ENCODE measurements around the gene CLEC4G.

CLEC4G gene

GRCh38 chr19:7757358-7757757 lies 25.4 kb upstream of the CLEC4G start:
- Histone ChIP-seq H3K9me3 (ENCODE audit: insufficient read depth, low read depth, low read length) (peaks cover 11% of the 10 kb centered on the region; the same call in 1 of the 2 replicates), H3K4me1 (ENCODE audit: insufficient read depth, low read length, poor library complexity, severe bottlenecking) (no peaks in the 10 kb centered on the region)
- TF ChIP-seq, protein P1, sequence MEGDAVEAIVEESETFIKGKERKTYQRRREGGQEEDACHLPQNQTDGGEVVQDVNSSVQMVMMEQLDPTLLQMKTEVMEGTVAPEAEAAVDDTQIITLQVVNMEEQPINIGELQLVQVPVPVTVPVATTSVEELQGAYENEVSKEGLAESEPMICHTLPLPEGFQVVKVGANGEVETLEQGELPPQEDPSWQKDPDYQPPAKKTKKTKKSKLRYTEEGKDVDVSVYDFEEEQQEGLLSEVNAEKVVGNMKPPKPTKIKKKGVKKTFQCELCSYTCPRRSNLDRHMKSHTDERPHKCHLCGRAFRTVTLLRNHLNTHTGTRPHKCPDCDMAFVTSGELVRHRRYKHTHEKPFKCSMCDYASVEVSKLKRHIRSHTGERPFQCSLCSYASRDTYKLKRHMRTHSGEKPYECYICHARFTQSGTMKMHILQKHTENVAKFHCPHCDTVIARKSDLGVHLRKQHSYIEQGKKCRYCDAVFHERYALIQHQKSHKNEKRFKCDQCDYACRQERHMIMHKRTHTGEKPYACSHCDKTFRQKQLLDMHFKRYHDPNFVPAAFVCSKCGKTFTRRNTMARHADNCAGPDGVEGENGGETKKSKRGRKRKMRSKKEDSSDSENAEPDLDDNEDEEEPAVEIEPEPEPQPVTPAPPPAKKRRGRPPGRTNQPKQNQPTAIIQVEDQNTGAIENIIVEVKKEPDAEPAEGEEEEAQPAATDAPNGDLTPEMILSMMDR (conservative IDR thresholded peaks at IDR 0.05; ENCODE audit: low read length), result no peak
- no peak for TF ChIP-seq EZH2phosphoT487 (IDR thresholded peaks at IDR 0.05; ENCODE audit: borderline replicate concordance)

DNA sequence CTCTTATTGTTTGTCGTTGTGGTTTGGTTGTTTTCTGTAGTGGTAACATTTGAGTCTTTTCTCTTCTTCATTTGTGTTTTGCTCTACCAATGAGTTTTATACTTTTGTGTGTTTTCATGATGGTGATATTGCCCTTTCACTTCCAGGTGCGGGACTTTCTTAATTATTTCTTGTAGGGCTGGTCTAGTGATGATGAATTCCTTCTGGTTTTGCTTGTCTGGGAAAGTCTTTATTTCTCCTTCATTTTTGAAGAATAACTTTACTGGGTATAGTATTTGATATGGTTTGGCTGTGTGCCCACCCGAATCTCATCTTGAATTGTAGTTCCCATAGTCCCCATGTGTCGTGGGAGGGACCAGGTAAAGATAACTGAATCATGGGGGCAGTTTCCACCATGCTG lies 24.3 kb upstream of the CLEC4G start:
- Histone ChIP-seq H3K9me3 (ENCODE audit: insufficient read depth, low read depth, low read length) (peaks cover 11% of the 10 kb centered on the region; the same call in 1 of the 2 replicates), H3K36me3 (ENCODE audit: insufficient read depth, low read length) (no peaks in the 10 kb centered on the region), H3K27me3 (ENCODE audit: insufficient read depth, low read length, poor library complexity, severe bottlenecking) (no peaks in the 10 kb centered on the region)

More at GRCh38 chr19:7757358-7757757, 25.4 kb upstream of the CLEC4G start:
- Histone ChIP-seq H3K36me3 (ENCODE audit: insufficient read depth, low read length) (no peaks in the 10 kb centered on the region), H3K27me3 (ENCODE audit: insufficient read depth, low read length, poor library complexity, severe bottlenecking) (no peaks in the 10 kb centered on the region), H3K4me2 (ENCODE audit: low read depth, low read length, poor library complexity, severe bottlenecking) (no peak overlapping the region), H3F3A (ENCODE audit: low read depth) (no peaks in the 10 kb centered on the region), H4K20me1 (ENCODE audit: insufficient read depth, low read length, poor library complexity, severe bottlenecking) (no peaks in the 10 kb centered on the region), H2AFZ (ENCODE audit: low read length) (no peak overlapping the region), H3K9me2 (replicated peaks; ENCODE audit: low read depth, low read length) (no peaks in the 10 kb centered on the region), H3K9ac (ENCODE audit: low read depth, low read length, poor library complexity, severe bottlenecking) (no peak overlapping the region), H3K4me3 (ENCODE audit: low read length, poor library complexity, severe bottlenecking) (no peak overlapping the region), H3K79me2 (ENCODE audit: insufficient read depth, low read length) (no peaks in the 10 kb centered on the region)

GRCh38 chr19:7751157-7751783 lies 19.4 kb upstream of the CLEC4G start:
- no peak overlapping the region for H3K4me2 ChIP-seq (ENCODE audit: low read depth, low read length, poor library complexity, severe bottlenecking)

More for the DNA sequence above, 24.3 kb upstream of the CLEC4G start:
- no peaks in the 10 kb centered on the region for H3K4me1 ChIP-seq (ENCODE audit: insufficient read depth, low read length, poor library complexity, severe bottlenecking)
- H3K9ac ChIP-seq (ENCODE audit: low read depth, low read length, poor library complexity, severe bottlenecking), result no peak overlapping the region
- no peak overlapping the region for H2AFZ ChIP-seq (ENCODE audit: low read length)
- no peaks in the 10 kb centered on the region for H3K79me2 ChIP-seq (ENCODE audit: insufficient read depth, low read length)
- H3K4me2 ChIP-seq (ENCODE audit: low read depth, low read length, poor library complexity, severe bottlenecking), result no peak overlapping the region
- no peaks in the 10 kb centered on the region for H3F3A ChIP-seq (ENCODE audit: low read depth)
- H3K9me2 ChIP-seq (replicated peaks; ENCODE audit: low read depth, low read length), result no peaks in the 10 kb centered on the region
- no peak for TF ChIP-seq EZH2phosphoT487 (IDR thresholded peaks at IDR 0.05; ENCODE audit: borderline replicate concordance)
- TF ChIP-seq, protein P1 (conservative IDR thresholded peaks at IDR 0.05; ENCODE audit: low read length), result no peak
- H4K20me1 ChIP-seq (ENCODE audit: insufficient read depth, low read length, poor library complexity, severe bottlenecking), result no peaks in the 10 kb centered on the region
- H3K4me3 ChIP-seq (ENCODE audit: low read length, poor library complexity, severe bottlenecking), result no peak overlapping the region

More at GRCh38 chr19:7751157-7751783, 19.4 kb upstream of the CLEC4G start:
- H3K9me2 ChIP-seq (replicated peaks; ENCODE audit: low read depth, low read length), result no peaks in the 10 kb centered on the region
- no peaks in the 10 kb centered on the region for H3K79me2 ChIP-seq (ENCODE audit: insufficient read depth, low read length)
- no peaks in the 10 kb centered on the region for H3K9me3 ChIP-seq (ENCODE audit: insufficient read depth, low read depth, low read length)
- no peaks in the 10 kb centered on the region for H3K27me3 ChIP-seq (ENCODE audit: insufficient read depth, low read length, poor library complexity, severe bottlenecking)
- H3K4me1 ChIP-seq (ENCODE audit: insufficient read depth, low read length, poor library complexity, severe bottlenecking), result no peaks in the 10 kb centered on the region
- H3F3A ChIP-seq (ENCODE audit: low read depth), result no peaks in the 10 kb centered on the region
- no peak overlapping the region for H3K4me3 ChIP-seq (ENCODE audit: low read length, poor library complexity, severe bottlenecking)
- no peak overlapping the region for H2AFZ ChIP-seq (ENCODE audit: low read length)
- no peak overlapping the region for H3K9ac ChIP-seq (ENCODE audit: low read depth, low read length, poor library complexity, severe bottlenecking)
- H4K20me1 ChIP-seq (ENCODE audit: insufficient read depth, low read length, poor library complexity, severe bottlenecking), result no peaks in the 10 kb centered on the region
- no peak for TF ChIP-seq EZH2phosphoT487 (IDR thresholded peaks at IDR 0.05; ENCODE audit: borderline replicate concordance)
- TF ChIP-seq, protein P1 (conservative IDR thresholded peaks at IDR 0.05; ENCODE audit: low read length), result no peak
- no peaks in the 10 kb centered on the region for H3K36me3 ChIP-seq (ENCODE audit: insufficient read depth, low read length)
